ENCODE data around the gene MYL12B. TPM values are rescaled to one million over a fixed set of nuclear protein-coding genes. Genes with fewer than 3 reads are reported as not detected.

MYL12B gene
- total and polyA plus RNA-seq, 2 of the 8 experiments (the other 6 are each of a cell fraction or from before 2014, with no cell fraction given), result 174 to 188 TPM

GRCh38 chr18:3281456-3282400 lies 19.8 kb downstream of the MYL12B start:
- CTCF ChIA-PET (ENCODE audit: partially characterized antibody), result interaction anchor here (0.6 to 5.4 kb wide), 43 partner anchors 10 to 1753 kb away, joined by 3 to 39 read pairs (median 4); no protein-coding TSS in a partner anchor
- Histone ChIP-seq H3K23me2 (ENCODE audit: low read depth, low read length) (no peaks in the 10 kb centered on the region), H2BK120ac (replicated peaks; ENCODE audit: low read depth, low read length) (no peak overlapping the region), H3K23ac (ENCODE audit: insufficient read length) (no peak overlapping the region), H3K27me3 (replicated peaks in 1 of 4; ENCODE audit: control insufficient read depth in 3 of 4, extremely low read depth in 1 of 4, insufficient read depth in 3 of 4, low read length in 3 of 4) (no peaks in the 10 kb centered on the region), H2BK12ac (ENCODE audit: low read depth, low read length) (no peak overlapping the region), H3K9ac (replicated peaks in 1 of 4; ENCODE audit: extremely low read depth in 1 of 4, low read depth in 3 of 4, low read length in 3 of 4) (no peak overlapping the region), H2AK5ac (ENCODE audit: low read depth, low read length) (no peak overlapping the region), H3K27ac (ENCODE audit: low read depth, low read length) (no peak overlapping the region), H3K4me2 (ENCODE audit: insufficient read depth in 1 of 2, low read depth in 2 of 2, low read length in 2 of 2) (no peak overlapping the region), H3K79me1 (ENCODE audit: low read depth, low read length) (no peaks in the 10 kb centered on the region), H3K36me3 (ENCODE audit: control insufficient read depth in 2 of 4, insufficient read depth in 4 of 4, low read length in 3 of 4) (peaks cover 0 to 12% (median 2%) of the 10 kb centered on the region in 4 experiments; a peak in 2 of 8 replicates), H3K4me3 (ENCODE audit: extremely low read depth in 1 of 4, insufficient read depth in 2 of 4, low read depth in 3 of 4, low read length in 4 of 4) (no peak overlapping the region), H3K18ac (ENCODE audit: extremely low read depth, low read length) (no peak overlapping the region), H2BK20ac (ENCODE audit: low read length) (no peak overlapping the region), H3K56ac (replicated peaks; ENCODE audit: insufficient read length, low read depth, low read length) (no peak overlapping the region), H4K91ac (replicated peaks; ENCODE audit: insufficient read length, low read length) (no peak overlapping the region), H2BK5ac (ENCODE audit: low read depth, low read length) (no peak overlapping the region), H4K20me1 (replicated peaks in 1 of 2; ENCODE audit: control insufficient read depth in 1 of 2, insufficient read depth in 2 of 2, low read length in 2 of 2) (no peaks in the 10 kb centered on the region), H4K5ac (ENCODE audit: insufficient read length, low read depth, low read length) (no peak overlapping the region), H3K4ac (replicated peaks; ENCODE audit: insufficient read length, low read depth, low read length) (no peak overlapping the region), H3K4me1 (replicated peaks in 1 of 4; ENCODE audit: control insufficient read depth in 3 of 4, insufficient read depth in 4 of 4, low read length in 3 of 4) (peaks cover 0 to 7% (median 2%) of the 10 kb centered on the region in 4 experiments; a peak in 3 of 7 replicates), H2BK15ac (ENCODE audit: low read length) (no peak overlapping the region), H4K8ac (ENCODE audit: extremely low read depth, insufficient read depth, low read length) (no peak overlapping the region), H2AFZ (ENCODE audit: low read length) (no peak overlapping the region), H3K79me2 (ENCODE audit: control insufficient read depth in 1 of 2, insufficient read depth in 2 of 2, low read length in 2 of 2) (no peaks in the 10 kb centered on the region), H3K9me3 (ENCODE audit: insufficient read depth in 2 of 2, low read depth in 1 of 2, low read length in 1 of 2) (no peaks in the 10 kb centered on the region), H3K14ac (ENCODE audit: insufficient read length) (no peak overlapping the region)
- DNase-seq (ENCODE audit: low read depth in 1 of 2, low spot score in 2 of 2) (no peak), FAIRE-seq (no peak)
- WGBS, 2 experiments (ENCODE audit: extremely low coverage in 1 of 2, insufficient coverage in 1 of 2, insufficient read length in 1 of 2, insufficient replicate concordance in 2 of 2, low coverage in 1 of 2, low lambda C conversion rate in 2 of 2, missing lambda C conversion rate in 1 of 2), result 77% methylated on average over 2 of the region's 2 CpGs; no CpG with 5 or more reads in 1 of the 2 experiments
- TF ChIP-seq ATF2 (IDR thresholded peaks at IDR 0.05; ENCODE audit: low read length) (no peak), CTCF (IDR thresholded peaks at IDR 0.05; ENCODE audit: control extremely low read depth in 1 of 3, insufficient read depth in 1 of 3, low read depth in 1 of 3, low read length in 3 of 3) (peak in 2 of 3 experiments; percentile 34 to 53; a peak in 2 of 4 replicates), RAD21 (IDR thresholded peaks at IDR 0.05 in 1 of 2, conservative IDR thresholded peaks at IDR 0.05 in 1 of 2; ENCODE audit: low read depth in 2 of 2, low read length in 2 of 2) (peak; percentile 74 to 85)
- POLR2A ChIA-PET (ENCODE audit: partially characterized antibody), result interaction anchor here (2.5 to 5.4 kb wide), 2 partner anchors 14 to 322 kb away, joined by 11 to 40 read pairs; no protein-coding TSS in a partner anchor

Data from H1 (cell line).